Stomach (tissue), 4 donors: ENCODE results near the gene MTA3.

Source experiments
- EP300 ChIP-seq: sonication (generic); formaldehyde crosslinking; IDR thresholded peaks from one replicate; pipeline ENCODE4 v1.6.1; 2017; ENCODE audit warnings: antibody characterized with exemption
- POLR2A ChIP-seq, 4 donors: fragments of 450-650 bp; IDR thresholded peaks; one replicate each; pipeline ENCODE4 v1.6.1; 2016; ENCODE audit warnings: antibody characterized with exemption in 4 of 4, control low read depth in 2 of 4, mild to moderate bottlenecking in 1 of 4, moderate library complexity in 1 of 4
- POLR2AphosphoS5 ChIP-seq, 3 donors: sonication (generic); formaldehyde crosslinking; IDR thresholded peaks; one replicate each; pipeline ENCODE4 v1.6.1; 2016; ENCODE audit warnings: antibody characterized with exemption in 3 of 3
- TF ChIP-seq, protein P1 (sequence below), 7 experiments: fragments of 450-650 bp in 4 of 7; fragments of 200-600 bp in 3 of 7; sonication (generic) in 3 of 7; IDR thresholded peaks; one replicate each; pipeline ENCODE4 v1.5.1; 2016 to 2019; ENCODE audit warnings: antibody characterized with exemption in 7 of 7, control low read depth in 2 of 7, mild to moderate bottlenecking in 1 of 7

DNA sequence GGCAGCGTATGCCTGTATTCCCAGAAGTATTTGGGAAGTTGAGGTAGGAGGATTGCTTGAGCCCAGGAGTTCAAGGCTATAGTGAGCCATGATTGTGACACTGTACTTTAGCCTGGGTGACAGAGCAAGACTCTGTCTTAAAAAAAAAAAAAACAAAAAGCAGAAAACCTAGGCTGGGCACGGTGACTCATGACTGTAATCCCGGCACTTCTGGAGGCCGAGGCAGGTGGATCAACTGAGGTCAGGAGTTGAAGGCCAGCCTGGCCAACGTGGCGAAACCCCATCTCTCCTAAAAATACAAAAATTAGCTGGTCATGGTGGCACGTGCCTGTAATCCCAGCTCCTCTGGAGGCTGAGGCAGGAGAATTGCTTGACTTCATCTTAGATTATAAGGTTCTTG is 46.4 kb downstream of the MTA3 start:
- TF ChIP-seq POLR2A (IDR thresholded peaks at IDR 0.05) (no peak), POLR2AphosphoS5 (IDR thresholded peaks at IDR 0.05) (no peak), EP300 (no peak)
- TF ChIP-seq, protein P1, sequence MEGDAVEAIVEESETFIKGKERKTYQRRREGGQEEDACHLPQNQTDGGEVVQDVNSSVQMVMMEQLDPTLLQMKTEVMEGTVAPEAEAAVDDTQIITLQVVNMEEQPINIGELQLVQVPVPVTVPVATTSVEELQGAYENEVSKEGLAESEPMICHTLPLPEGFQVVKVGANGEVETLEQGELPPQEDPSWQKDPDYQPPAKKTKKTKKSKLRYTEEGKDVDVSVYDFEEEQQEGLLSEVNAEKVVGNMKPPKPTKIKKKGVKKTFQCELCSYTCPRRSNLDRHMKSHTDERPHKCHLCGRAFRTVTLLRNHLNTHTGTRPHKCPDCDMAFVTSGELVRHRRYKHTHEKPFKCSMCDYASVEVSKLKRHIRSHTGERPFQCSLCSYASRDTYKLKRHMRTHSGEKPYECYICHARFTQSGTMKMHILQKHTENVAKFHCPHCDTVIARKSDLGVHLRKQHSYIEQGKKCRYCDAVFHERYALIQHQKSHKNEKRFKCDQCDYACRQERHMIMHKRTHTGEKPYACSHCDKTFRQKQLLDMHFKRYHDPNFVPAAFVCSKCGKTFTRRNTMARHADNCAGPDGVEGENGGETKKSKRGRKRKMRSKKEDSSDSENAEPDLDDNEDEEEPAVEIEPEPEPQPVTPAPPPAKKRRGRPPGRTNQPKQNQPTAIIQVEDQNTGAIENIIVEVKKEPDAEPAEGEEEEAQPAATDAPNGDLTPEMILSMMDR (IDR thresholded peaks at IDR 0.05) = no peak
